Smooth muscle cell (in vitro differentiated cells): ENCODE results near the gene GUCY1A2. TPM values are rescaled to one million over a fixed set of nuclear protein-coding genes. Genes with fewer than 3 reads are reported as not detected.

Experiments used
- DNase-seq: peaks from one replicate; lab custom pipeline; 2025; ENCODE audit not compliant: unreplicated experiment; lab: John Stamatoyannopoulos, UW
- H2AFZ ChIP-seq: fragments of 200-600 bp; sonication (generic); 2 replicates; pipeline ENCODE4 v1.6.0; 2016; ENCODE audit warnings: antibody characterized with exemption, low read depth, mild to moderate bottlenecking
- H3F3A ChIP-seq: fragments of 200-600 bp; sonication (generic); 2 replicates; pipeline ENCODE4 v1.6.0; 2017; ENCODE audit warnings: antibody characterized with exemption, low read depth
- H3K27ac ChIP-seq: fragments of 200-600 bp; sonication (generic); 2 replicates; pipeline ENCODE4 v1.5.1; 2016; ENCODE audit warnings: low read depth, mild to moderate bottlenecking
- H3K27me3 ChIP-seq: fragments of 200-600 bp; sonication (generic); 2 replicates; pipeline ENCODE4 v1.6.1; 2016; ENCODE audit warnings: low read depth, mild to moderate bottlenecking
- H3K36me3 ChIP-seq: fragments of 200-600 bp; sonication (generic); 2 replicates; pipeline ENCODE4 v1.5.1; 2016; ENCODE audit warnings: low read depth
- H3K4me1 ChIP-seq: fragments of 200-600 bp; sonication (generic); 2 replicates; pipeline ENCODE4 v1.5.1; 2016; ENCODE audit warnings: low read depth
- H3K4me2 ChIP-seq: fragments of 200-600 bp; sonication (generic); 2 replicates; pipeline ENCODE4 v1.6.0; 2016; ENCODE audit warnings: mild to moderate bottlenecking
- H3K4me3 ChIP-seq: fragments of 200-600 bp; sonication (generic); 2 replicates; pipeline ENCODE4 v1.5.1; 2016; ENCODE audit warnings: mild to moderate bottlenecking
- H3K79me2 ChIP-seq: fragments of 200-600 bp; sonication (generic); 2 replicates; pipeline ENCODE4 v1.6.0; 2016; ENCODE audit warnings: low read depth, mild to moderate bottlenecking
- H3K9ac ChIP-seq: fragments of 200-600 bp; sonication (generic); 2 replicates; pipeline ENCODE4 v1.6.0; 2016; ENCODE audit warnings: low read depth
- H3K9me3 ChIP-seq: fragments of 200-600 bp; sonication (generic); replicated peaks from 2 replicates; pipeline ENCODE4 v1.5.1; 2016; ENCODE audit warnings: low read depth
- H4K20me1 ChIP-seq: fragments of 200-600 bp; sonication (generic); 2 replicates; pipeline ENCODE4 v1.6.0; 2016; ENCODE audit warnings: low read depth
- CTCF ChIP-seq: fragments of 200-600 bp; sonication (generic); IDR thresholded peaks from 2 replicates; pipeline ENCODE4 v1.5.1; 2017; ENCODE audit warnings: borderline replicate concordance, mild to moderate bottlenecking, antibody characterized with exemption; ENCODE audit not compliant: insufficient read depth, poor library complexity, severe bottlenecking
- WGBS: methylation state at CpG from one replicate; pipeline ENCODE4 v1.1.7; 2016; ENCODE audit warnings: low lambda C conversion rate; 5-methylcytosine and 5-hydroxymethylcytosine counted together
- polyA plus RNA-seq: library from polyadenylated mRNA; unstranded; fragments of >200 nt; fragmentation: Nextera tagmentation; extraction: Ambion mirVana; gene quantifications from 2 replicates; pipeline ENCODE4 v1.2.1, GENCODE V29; 2016
- total RNA-seq: library from RNA; depleted of rRNA; stranded (reverse); fragments of >200 nt; gene quantifications from 2 replicates; pipeline ENCODE4 v1.2.3, GENCODE V29; 2014

GUCY1A2 gene
- total and polyA plus RNA-seq, 2 experiments from 2014 or later, result 0.08 to 1.1 TPM

- H4K20me1 ChIP-seq, result no peaks in the 10 kb centered on the region
- no peak for TF ChIP-seq CTCF
Measured at GRCh38 chr11:106842134-106842533, 176.1 kb downstream of the GUCY1A2 start.

GRCh38 chr11:106840947-106841346 lies 177.3 kb downstream of the GUCY1A2 start:
- Histone ChIP-seq H3K27ac (no peak overlapping the region), H3K9ac (no peak overlapping the region), H3K4me1 (no peaks in the 10 kb centered on the region), H3K9me3 (no peaks in the 10 kb centered on the region), H3K79me2 (no peaks in the 10 kb centered on the region), H3K27me3 (no peaks in the 10 kb centered on the region), H3K4me2 (no peak overlapping the region), H3F3A (no peaks in the 10 kb centered on the region), H2AFZ (no peak overlapping the region), H3K36me3 (no peaks in the 10 kb centered on the region), H3K4me3 (no peak overlapping the region), H4K20me1 (no peaks in the 10 kb centered on the region)
- WGBS, result 68% methylated on average over 3 of the region's 3 CpGs
- no peak for TF ChIP-seq CTCF
- DNase-seq, result no peak

More at GRCh38 chr11:106842134-106842533, 176.1 kb downstream of the GUCY1A2 start:
- Histone ChIP-seq H3K36me3 (no peaks in the 10 kb centered on the region), H3K27ac (no peak overlapping the region), H3F3A (no peaks in the 10 kb centered on the region), H3K9me3 (no peaks in the 10 kb centered on the region), H3K9ac (no peak overlapping the region), H3K4me1 (no peaks in the 10 kb centered on the region), H3K27me3 (no peaks in the 10 kb centered on the region), H3K4me2 (no peak overlapping the region), H3K79me2 (no peaks in the 10 kb centered on the region), H2AFZ (no peak overlapping the region), H3K4me3 (no peak overlapping the region)
- no peak for DNase-seq

- Histone ChIP-seq H3K36me3 (no peaks in the 10 kb centered on the region), H3K4me3 (no peak overlapping the region), H3K9me3 (no peaks in the 10 kb centered on the region), H3F3A (no peaks in the 10 kb centered on the region), H4K20me1 (no peaks in the 10 kb centered on the region), H3K27ac (no peak overlapping the region), H3K4me2 (no peak overlapping the region), H3K27me3 (no peaks in the 10 kb centered on the region), H3K79me2 (no peaks in the 10 kb centered on the region), H3K4me1 (no peaks in the 10 kb centered on the region), H3K9ac (no peak overlapping the region), H2AFZ (no peak overlapping the region)
- 77% methylated on average over 1 of the region's 1 CpG for WGBS
- DNase-seq, result no peak
- no peak for TF ChIP-seq CTCF
Measured at GRCh38 chr11:106840146-106840545, 178.1 kb downstream of the GUCY1A2 start.

GRCh38 chr11:106834567-106834966 lies 183.7 kb downstream of the GUCY1A2 start:
- Histone ChIP-seq H3K9ac (no peak overlapping the region), H3K4me1 (no peaks in the 10 kb centered on the region), H3K4me3 (no peak overlapping the region), H3F3A (no peaks in the 10 kb centered on the region), H3K9me3 (no peaks in the 10 kb centered on the region), H3K4me2 (no peak overlapping the region), H3K36me3 (no peaks in the 10 kb centered on the region), H4K20me1 (no peaks in the 10 kb centered on the region), H3K27ac (no peak overlapping the region), H3K27me3 (no peaks in the 10 kb centered on the region), H2AFZ (no peak overlapping the region), H3K79me2 (no peaks in the 10 kb centered on the region)
- TF ChIP-seq CTCF, result no peak
- 59% methylated on average over 2 of the region's 2 CpGs for WGBS
- DNase-seq, result no peak
